Hematopoietic multipotent progenitor cell treated with erythropoietin and hydrocortisone succinate and interleukin-3 and kit ligand, for 4 days (in vitro differentiated cells): Measurements from ENCODE around the gene ADGRB2.

Source experiments
- DNase-seq: peaks from one replicate; pipeline ENCODE4 v3.0.0-alpha.2; 2015

ADGRB2 gene, protein sequence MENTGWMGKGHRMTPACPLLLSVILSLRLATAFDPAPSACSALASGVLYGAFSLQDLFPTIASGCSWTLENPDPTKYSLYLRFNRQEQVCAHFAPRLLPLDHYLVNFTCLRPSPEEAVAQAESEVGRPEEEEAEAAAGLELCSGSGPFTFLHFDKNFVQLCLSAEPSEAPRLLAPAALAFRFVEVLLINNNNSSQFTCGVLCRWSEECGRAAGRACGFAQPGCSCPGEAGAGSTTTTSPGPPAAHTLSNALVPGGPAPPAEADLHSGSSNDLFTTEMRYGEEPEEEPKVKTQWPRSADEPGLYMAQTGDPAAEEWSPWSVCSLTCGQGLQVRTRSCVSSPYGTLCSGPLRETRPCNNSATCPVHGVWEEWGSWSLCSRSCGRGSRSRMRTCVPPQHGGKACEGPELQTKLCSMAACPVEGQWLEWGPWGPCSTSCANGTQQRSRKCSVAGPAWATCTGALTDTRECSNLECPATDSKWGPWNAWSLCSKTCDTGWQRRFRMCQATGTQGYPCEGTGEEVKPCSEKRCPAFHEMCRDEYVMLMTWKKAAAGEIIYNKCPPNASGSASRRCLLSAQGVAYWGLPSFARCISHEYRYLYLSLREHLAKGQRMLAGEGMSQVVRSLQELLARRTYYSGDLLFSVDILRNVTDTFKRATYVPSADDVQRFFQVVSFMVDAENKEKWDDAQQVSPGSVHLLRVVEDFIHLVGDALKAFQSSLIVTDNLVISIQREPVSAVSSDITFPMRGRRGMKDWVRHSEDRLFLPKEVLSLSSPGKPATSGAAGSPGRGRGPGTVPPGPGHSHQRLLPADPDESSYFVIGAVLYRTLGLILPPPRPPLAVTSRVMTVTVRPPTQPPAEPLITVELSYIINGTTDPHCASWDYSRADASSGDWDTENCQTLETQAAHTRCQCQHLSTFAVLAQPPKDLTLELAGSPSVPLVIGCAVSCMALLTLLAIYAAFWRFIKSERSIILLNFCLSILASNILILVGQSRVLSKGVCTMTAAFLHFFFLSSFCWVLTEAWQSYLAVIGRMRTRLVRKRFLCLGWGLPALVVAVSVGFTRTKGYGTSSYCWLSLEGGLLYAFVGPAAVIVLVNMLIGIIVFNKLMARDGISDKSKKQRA (N-terminal part only)

DNA sequence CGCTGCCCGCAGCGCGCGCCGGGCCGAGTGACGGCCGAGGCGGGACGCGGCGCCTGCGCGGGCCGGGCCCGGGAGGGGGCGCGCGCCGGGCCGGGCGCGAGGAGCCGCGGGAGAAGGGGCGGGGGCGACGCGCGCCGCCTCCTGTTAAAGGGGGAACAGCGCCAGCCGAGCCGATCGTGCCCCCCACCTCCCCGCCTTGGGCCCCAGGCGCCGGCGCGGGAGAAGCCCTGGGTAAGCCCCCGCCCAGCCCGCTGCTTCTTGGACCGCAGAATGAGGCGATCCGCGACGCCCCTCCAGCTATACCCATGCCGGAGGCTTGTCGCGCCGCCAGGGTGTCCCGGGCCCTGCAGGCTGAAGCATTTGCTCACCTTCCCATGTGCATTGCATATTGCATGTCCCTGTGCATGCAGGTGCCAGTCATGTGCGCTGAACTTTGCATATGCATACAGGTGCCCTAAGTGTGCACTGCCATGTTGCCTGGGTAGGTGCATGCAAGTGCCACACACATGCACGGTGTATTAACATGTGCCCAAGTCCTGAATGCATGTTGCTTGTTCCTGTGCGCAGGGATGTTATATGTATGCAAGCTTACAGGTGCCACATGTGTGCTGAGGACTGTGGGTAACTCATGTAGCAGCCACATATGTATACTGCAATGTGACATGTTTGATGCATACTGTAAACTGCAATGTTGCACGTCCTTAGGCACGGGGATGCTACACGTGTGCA lies at the start of gene ADGRB2:
Gene ADGRB2, minus strand, starts transcription at position 29 of the 729 bp plus-strand sequence. CDS start 7,119 bp downstream, outside the sequence.
- peak; percentile 46 for DNase-seq

DNA sequence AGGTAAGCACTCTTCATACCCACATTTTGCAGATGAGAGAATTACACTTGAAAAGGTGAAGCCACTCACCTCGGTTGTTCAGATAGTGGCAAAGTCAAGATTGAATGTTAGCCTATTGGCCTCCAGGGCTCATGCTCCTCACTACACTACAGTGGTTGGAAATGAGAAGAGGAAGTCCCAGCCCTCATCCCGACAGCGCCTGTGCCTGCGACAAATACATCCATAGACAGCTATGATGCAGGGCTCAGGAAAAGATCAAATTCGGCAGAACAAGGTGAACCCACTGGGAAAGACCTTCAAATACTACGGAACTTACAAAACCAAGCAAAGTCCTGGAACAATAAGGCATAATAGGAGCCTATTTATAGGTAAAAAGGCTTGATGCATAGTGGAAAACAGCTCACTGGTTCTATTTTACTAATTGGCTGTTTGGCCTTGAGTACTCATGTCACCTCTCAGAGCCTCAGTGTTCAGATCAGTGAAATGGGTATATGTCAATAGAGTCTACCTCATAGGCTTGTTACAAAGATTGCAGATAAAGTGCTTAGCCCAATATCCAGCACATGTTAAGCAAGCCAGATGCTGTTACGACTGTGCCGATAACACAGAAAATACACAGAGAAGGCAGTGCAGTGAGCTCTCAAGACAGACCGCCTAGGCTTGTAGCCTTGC lies 48.2 kb upstream of the ADGRB2 start:
- DNase-seq = no peak

DNA sequence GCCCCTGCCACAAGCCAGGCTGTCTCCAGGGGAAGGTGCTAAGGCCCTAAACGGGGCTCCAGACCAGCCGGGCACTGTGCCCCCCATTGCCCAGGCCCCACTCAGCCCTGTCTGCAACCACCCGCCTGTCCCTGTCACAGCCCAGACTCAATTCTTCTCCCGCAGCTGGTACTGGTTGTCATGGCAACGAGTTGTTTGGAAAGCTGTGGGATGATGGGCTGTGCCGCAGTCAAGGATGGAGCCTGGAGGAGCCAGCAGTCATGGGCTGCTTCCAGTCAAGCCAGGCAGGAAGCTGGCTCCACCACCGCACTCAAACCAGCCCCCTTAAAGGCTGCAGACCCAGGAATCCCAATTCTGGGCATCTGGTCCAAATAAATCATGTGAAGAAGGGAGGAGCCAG lies 47.5 kb upstream of the ADGRB2 start:
- DNase-seq = no peak

DNA sequence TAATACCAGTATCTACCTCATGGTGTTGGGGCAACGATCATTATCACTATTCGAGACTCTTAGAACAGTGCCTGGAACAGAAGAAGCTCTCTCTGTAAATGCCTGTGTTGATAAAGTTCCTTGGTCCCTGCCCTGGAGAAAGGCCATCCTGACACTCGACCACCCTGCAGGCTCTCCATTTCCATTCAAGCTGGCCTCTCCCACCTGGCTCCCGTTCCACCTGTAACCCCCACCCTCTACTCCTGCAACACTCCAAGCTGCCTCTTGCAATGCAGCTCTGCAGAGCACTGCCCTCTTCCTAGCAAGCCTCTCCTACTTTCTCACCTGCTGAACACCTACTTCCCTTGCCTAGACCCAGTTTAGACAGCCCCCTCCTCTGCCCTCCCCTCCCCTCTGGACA lies 45.6 kb upstream of the ADGRB2 start:
- DNase-seq = no peak

DNA sequence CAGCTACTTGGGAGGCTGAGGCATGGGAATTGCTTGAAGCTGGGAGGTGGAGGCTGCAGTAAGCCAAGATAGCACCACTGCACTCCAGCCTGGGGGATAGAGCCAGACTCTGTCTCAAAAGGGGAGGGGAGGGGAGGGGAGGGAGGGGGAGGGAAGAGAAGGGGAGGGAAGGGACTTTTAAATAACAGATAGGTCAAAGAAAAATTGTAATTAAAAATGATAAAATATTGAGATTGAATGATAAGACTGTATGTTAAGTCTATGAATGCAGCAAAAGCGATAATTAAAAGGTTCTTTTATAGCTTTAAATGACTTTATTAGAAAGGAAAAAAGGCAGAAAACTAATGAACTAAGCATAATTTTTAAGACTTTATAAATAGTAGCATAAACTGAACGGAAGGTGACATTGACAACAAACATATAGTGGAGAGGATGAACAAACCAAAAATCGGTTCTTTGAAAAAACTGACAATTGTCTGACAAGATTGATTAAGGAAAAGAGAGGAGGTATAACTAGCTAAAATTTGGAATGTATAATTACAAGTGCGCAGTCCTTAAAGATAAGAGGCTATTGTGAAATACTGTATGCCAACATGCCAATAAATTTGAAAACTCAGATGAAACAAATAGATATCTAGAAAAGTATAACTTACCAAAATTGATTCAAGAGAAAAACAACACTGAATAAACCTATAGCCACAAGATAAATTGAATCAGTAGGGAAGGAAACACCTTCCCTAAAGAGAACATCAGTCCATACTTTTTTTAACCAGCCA lies 43.3 kb upstream of the ADGRB2 start:
- DNase-seq = no peak

DNA sequence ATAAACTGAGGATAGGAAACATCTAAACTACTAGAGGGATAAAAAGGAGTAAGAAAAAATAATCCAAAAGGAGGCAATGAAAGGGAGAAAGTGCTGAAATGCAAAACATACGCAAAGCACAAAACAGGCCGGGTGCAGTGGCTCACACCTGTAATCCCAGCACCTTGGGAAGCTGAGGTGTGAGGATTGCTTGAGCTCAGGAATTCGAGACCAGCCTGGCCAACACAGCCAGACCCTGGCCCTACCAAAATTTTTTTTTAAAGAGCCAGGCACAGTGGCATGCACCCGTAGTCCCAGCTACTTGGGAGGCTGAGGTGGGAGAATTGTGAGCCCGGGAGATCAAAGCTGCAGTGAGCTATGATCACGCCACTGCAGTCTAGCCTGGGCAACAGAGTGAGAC lies 41.2 kb upstream of the ADGRB2 start:
- no peak for DNase-seq

DNA sequence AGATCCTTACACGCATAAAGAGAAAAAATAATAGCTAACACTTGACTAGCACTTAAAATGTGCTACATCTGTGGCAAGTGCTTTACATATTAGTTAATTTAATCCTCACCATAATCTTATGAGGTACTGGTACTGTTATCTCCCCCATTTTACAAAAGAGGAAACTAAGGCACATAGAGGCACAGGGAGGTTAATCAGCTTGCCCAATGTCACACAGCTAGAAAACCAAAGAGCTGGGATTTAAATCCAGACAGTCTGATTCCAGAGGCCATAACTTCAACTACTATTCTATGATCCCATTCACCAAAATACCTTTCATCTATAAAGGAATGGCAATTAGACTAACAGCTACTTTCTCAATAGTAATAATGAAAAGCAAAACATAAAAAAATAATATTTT lies 40.0 kb upstream of the ADGRB2 start:
- no peak for DNase-seq

DNA sequence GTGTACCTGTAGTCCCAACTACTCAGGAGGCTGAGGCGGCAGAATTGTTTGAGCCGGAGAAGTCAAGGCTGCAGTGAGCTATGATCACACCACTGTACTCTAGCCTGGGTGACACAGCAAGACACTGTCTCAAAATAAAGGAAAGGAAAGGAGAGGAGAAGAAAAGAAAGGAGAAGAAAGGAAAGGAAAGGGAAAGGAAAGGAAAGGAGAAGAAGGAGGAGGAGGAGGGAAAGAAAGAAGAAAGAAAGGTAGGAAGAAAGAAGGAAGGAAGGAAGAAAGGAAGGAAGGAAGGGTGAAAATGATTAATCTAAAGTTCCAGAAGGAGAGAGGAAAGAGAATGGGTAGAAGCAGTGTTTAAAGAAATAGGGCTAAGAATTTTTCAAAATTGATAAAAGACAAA lies 39.5 kb upstream of the ADGRB2 start:
- DNase-seq = no peak

DNA sequence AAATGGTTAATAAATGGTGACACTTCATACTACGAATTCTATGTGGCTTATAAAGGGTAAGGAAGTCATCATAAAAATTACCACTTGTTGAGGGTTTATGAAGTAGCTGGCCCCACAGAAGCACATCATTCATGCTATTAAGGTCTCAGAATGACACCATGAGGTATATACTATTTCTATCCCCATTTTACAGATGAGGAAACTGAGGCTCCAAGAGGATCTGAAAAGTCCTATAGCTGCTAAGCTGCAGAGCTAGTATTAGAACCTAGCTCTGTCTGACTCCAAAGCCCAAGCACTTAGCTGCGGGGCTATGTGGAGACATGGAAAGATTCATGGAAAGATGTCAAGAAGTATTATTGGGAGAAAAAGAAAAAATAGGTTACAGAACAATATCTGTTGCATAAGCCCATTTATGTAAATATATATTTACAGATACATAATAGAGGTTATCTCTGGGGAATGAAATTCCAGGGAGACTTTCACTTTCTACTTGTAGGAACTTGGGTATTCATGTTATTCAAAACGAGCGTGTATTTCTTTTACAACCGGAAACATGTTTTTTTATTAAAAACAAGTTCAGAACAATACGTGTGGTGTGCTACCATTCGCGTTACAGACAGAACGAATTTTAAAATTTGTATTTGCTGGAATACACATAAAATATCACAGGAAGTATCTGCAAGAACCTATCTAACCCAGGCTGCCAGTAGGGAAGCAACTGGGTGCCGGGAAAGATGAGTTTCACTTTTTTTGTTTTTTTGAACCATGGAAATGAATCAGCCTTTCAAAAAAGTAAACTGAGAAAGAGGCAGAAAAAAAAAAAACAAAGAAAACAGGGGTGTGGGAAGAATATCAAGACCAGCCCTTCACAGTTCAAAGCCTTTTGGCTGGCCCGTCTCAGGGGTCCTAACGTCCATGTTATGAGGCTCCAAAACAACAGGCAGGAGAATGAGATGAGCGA lies 38.3 kb upstream of the ADGRB2 start:
- DNase-seq = no peak

DNA sequence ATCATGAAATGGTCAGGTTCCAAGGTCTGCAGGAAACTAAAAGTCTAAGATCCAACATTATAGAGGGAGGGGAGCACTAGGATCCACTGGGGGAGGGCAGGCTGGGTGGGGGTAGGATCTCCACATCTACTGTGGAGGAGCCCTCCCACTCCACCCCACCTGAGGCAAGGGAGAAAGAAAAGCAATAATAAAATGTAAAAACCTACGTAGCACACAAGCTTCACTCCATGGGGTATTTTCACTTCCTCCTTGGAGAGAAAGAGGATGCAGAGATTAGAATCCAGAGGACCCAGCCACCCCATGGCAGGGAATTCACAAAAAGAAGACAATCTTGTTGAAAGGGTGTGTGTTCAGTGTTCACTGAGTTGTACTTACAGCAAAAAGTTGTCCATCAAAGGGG lies 37.3 kb upstream of the ADGRB2 start:
- DNase-seq = no peak

DNA sequence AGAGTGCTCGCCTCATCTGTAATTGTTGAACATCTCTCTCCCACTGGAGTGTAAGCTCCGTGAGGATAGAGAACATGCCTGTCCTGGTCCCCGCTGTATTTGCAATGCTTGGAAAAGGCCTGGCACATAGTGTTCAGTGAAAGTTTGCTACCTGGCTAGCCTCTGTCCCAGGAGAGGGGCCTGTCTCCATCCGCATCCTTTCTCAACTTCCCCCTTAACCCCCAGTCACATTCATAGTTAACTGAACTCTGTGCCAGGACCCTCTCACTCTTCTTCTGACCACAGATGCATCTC lies 36.5 kb upstream of the ADGRB2 start:
- DNase-seq = no peak

DNA sequence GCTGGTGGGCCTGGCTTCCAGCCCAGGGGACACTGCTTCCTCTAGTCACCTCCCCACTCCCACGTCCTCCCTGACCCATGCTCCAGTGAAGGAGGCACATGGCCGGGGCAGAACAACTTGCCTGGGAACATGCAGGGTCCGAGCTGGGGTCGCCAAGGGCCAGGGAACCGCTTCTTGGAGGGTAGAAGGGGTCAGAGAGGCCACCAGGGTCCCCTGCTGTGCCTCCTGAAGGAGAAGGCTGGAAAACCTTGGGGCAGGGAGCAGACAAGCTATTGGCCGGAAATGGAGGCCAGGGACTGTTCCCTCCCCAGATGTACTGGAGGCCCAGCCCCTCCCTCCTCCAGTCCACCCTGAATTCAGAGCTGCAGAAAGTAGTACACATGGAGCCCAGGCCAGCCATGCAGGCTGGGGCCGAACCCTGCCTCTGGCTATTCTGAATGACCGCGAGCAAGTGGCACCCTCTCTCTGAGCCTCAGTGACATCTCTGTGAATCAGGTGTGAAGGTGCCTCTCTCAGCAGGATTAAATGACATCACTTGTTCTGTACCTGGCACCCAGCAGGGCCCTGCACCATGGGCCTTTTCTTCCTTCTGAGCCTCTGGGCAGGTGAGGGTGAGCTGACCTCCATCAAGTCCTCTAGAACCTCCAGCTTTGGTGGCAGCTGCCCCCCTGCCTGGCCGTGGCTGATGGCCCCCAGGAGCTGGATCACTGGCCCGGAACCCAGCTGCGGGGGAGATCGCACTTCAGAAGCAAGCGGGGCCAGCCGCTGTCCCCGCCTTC lies 35.9 kb upstream of the ADGRB2 start:
- DNase-seq = no peak

DNA sequence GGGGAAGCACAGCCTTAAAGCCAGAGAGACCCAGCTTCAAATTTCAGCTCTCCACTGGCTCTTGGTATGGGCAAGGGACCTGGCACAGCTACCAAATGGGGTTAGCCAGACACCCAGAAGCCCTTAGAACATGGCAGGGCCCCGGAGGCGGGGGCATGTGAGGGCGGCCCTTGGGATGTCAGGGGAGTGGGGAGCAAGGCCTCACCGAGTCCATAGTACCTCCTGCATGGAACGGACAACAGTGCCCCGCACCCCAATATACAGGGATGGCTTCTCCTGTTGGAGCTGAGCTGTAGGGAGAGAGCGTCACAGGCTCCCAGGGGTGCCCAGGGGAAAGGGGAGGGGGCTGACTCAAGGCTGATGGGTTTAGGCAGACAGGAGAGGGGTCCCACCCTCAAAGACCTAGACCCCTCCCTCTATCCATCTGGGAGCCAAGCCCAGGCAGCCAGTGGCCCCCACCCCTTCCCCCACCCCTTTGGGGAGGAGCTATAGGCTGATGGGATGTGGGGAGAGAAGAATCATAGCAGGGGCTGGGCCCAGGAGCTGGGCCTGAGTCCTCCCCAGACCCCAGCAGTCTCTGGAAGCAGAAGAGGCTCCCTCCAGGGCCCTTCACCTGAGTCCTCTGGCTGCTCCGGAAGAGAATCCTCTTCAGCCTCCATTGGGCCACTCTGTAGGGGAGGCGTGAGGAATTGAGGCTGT lies 35.2 kb upstream of the ADGRB2 start:
- DNase-seq = no peak

DNA sequence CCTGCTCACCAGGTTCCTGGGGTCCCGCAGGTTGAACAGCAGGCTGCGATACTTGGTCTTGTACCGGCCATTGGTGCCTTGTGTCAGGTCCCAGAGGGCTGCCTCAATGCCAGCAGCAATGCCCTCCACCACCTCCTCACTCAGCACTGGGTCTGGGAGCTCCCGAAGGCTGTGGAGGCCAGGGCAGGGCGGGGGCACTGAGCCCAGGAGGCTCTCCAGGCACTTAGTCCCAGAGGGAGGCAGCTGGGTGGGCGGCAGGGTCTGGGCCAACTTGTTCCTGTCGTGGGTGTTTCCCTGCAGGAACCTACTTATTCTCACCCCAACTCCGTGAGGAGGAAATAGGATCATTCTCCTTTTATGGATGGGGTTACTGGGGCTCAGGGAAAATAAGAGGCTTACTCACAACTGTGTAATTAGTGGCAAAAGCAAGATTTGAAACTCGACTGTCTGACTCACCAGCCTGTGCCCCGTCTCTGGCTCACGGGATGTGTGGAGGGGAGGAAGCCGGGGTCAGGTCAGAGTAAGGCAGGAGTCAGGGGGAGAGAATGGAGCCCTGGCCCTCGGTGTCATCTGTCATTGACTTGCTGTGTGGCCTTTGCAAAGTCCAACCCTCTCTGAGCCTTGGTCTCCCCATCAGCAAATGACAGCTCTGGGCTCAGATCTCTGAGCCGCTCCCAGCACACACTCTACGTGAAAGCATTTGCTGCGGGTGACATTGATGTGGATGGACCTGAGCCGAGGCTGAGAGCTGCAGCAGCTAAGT lies 34.5 kb upstream of the ADGRB2 start:
- DNase-seq = no peak

DNA sequence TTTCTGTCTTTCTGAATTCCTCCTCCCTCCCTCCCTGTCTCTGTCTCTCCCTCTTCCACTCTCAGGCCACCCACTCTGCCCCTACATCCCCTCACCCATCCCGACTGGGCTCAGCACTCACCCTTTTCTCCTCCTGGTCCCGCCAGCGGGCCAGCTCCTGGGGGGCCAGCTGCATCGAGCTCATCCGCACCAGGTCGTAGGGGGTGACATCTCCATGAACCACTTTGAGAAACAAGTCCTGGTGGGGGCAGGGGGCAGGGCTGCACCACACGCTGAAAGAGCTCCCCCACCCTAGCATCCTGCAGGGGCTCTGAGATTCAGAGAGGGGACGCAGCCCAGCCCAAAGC lies 33.9 kb upstream of the ADGRB2 start:
- DNase-seq = no peak

DNA sequence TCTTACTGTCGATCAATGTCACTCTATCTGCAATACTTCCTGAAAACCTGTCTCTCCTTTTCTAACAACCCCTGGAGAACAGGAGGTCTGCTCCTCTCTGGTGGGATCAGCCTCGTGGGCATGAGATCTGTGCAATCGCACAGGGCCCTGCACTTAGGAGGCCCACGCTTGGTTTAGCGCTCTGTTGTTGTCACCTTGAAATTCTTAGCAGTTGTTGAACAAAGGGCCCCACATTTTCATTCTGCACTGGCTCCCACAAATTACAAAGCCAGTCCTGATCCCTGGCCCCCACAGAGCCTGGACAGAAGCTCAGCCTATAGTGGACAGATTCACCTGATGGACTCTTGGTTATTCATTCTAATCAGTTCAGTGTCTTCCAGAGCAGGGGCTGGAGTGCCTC lies 33.1 kb upstream of the ADGRB2 start:
- no peak for DNase-seq

DNA sequence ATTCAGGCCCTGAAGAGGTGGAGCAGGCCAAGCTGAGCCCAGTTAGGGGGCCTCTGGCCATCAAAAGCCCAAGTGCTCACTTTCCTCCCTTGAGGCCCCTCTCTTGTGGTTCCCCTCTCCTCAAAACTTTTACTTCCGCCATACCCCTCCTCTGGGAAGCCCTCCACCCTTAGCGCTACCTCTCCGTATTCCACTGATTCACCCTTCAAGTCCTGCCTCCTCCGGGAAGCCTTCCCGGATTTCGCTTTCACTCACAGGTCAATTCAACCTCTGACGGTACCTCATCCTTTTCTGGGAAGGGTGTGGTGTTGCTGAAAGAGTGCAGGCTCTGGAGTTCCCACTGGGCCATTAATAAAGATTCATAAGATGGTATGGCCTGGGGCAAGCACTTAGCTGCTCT lies 32.6 kb upstream of the ADGRB2 start:
- no peak for DNase-seq
